GM23338 (cell line): ENCODE measurements around the gene PTPRJ. TPM values are rescaled to one million over a fixed set of nuclear protein-coding genes. Genes with fewer than 3 reads are reported as not detected.

Experiments
- ATAC-seq: fragments of 200-7000 bp; cut with Tn5 transposase; 3 replicates; pipeline ENCODE4 v1.9.1; 2020
- DNase-seq: peaks from one replicate; pipeline ENCODE4 v3.0.0-alpha.2; 2015; ENCODE audit warnings: low spot score
- H2AFZ ChIP-seq: fragments of 200-600 bp; sonication (generic); 2 replicates; pipeline ENCODE4 v1.8.0; 2016; ENCODE audit warnings: antibody characterized with exemption, mild to moderate bottlenecking, moderate library complexity
- H3F3A ChIP-seq: fragments of 200-600 bp; sonication (generic); replicated peaks from 2 replicates; pipeline ENCODE4 v1.8.0; 2017; ENCODE audit warnings: antibody characterized with exemption, mixed run types, low read depth
- H3K27ac ChIP-seq: fragments of 200-600 bp; sonication (generic); 2 replicates; pipeline ENCODE4 v1.6.1; 2016; ENCODE audit warnings: low read depth
- H3K27me3 ChIP-seq: fragments of 200-600 bp; sonication (generic); 2 replicates; pipeline ENCODE4 v1.8.0; 2016; ENCODE audit warnings: mild to moderate bottlenecking, mixed run types, moderate library complexity; ENCODE audit not compliant: insufficient read depth
- H3K36me3 ChIP-seq: fragments of 200-600 bp; sonication (generic); 2 replicates; pipeline ENCODE4 v1.8.0; 2016; ENCODE audit warnings: mild to moderate bottlenecking; ENCODE audit not compliant: insufficient read depth
- H3K4me1 ChIP-seq: fragments of 200-600 bp; sonication (generic); 2 replicates; pipeline ENCODE4 v1.8.0; 2016; ENCODE audit warnings: mild to moderate bottlenecking, moderate library complexity; ENCODE audit not compliant: insufficient read depth
- H3K4me2 ChIP-seq: fragments of 200-600 bp; sonication (generic); 2 replicates; pipeline ENCODE4 v1.7.1; 2017; ENCODE audit warnings: mixed run types
- H3K4me3 ChIP-seq: fragments of 200-600 bp; sonication (generic); 2 replicates; pipeline ENCODE4 v1.6.1; 2016; ENCODE audit warnings: mixed run types
- H3K79me2 ChIP-seq: fragments of 200-600 bp; sonication (generic); replicated peaks from 2 replicates; pipeline ENCODE4 v1.8.0; 2017; ENCODE audit warnings: mild to moderate bottlenecking; ENCODE audit not compliant: insufficient read depth
- H3K9me2 ChIP-seq: fragments of 200-600 bp; sonication (generic); 2 replicates; pipeline ENCODE4 v1.8.0; 2017; ENCODE audit not compliant: insufficient read depth
- H4K20me1 ChIP-seq: fragments of 200-600 bp; sonication (generic); replicated peaks from 2 replicates; pipeline ENCODE4 v1.8.0; 2017; ENCODE audit warnings: mild to moderate bottlenecking; ENCODE audit not compliant: insufficient read depth
- H3K27ac Mint-ChIP-seq: 2 replicates; pipeline ENCODE4 v1.8.0; 2020; ENCODE audit warnings: inconsistent platforms, mild to moderate bottlenecking, moderate library complexity, mixed read lengths
- H3K27me3 Mint-ChIP-seq: 3 replicates; pipeline ENCODE4 v1.8.0; 2022; ENCODE audit warnings: low read depth, mild to moderate bottlenecking, moderate library complexity, mixed read lengths, inconsistent platforms; ENCODE audit not compliant: insufficient read depth, poor library complexity
- H3K36me3 Mint-ChIP-seq: 3 replicates; pipeline ENCODE4 v1.8.0; 2021; ENCODE audit warnings: low read depth, mild to moderate bottlenecking, inconsistent platforms, moderate library complexity, mixed read lengths
- H3K4me1 Mint-ChIP-seq: 3 replicates; pipeline ENCODE4 v1.8.0; 2020; ENCODE audit warnings: mild to moderate bottlenecking, inconsistent platforms, mixed read lengths
- H3K4me3 Mint-ChIP-seq: 3 replicates; pipeline ENCODE4 v1.8.0; 2021; ENCODE audit warnings: moderate library complexity, mild to moderate bottlenecking, inconsistent platforms, mixed read lengths
- H3K9me3 Mint-ChIP-seq: 3 replicates; pipeline ENCODE4 v1.8.0; 2020; ENCODE audit warnings: moderate library complexity, mild to moderate bottlenecking, inconsistent platforms, mixed read lengths
- CREB1 ChIP-seq: fragments of 250-450 bp; sonication (Bioruptor Pico); IDR thresholded peaks from 2 replicates; pipeline ENCODE4 v1.5.0; 2020; ENCODE audit warnings: low read depth, mild to moderate bottlenecking, moderate library complexity
- EZH2phosphoT487 ChIP-seq: fragments of 200-600 bp; sonication (generic); IDR thresholded peaks from one replicate; pipeline ENCODE4 v1.8.1; 2018; ENCODE audit warnings: antibody characterized with exemption; ENCODE audit not compliant: unreplicated experiment
- JUNB ChIP-seq: IDR thresholded peaks from one replicate; pipeline ENCODE4 v1.6.1; 2016; ENCODE audit warnings: antibody characterized with exemption; ENCODE audit not compliant: unreplicated experiment
- NANOG ChIP-seq: IDR thresholded peaks from 2 replicates; pipeline ENCODE4 v1.6.1; 2016; ENCODE audit warnings: antibody characterized with exemption, borderline replicate concordance
- POLR2AphosphoS5 ChIP-seq: IDR thresholded peaks from 2 replicates; pipeline ENCODE4 v1.6.1; 2016; ENCODE audit warnings: antibody characterized with exemption, low read depth
- REST ChIP-seq: IDR thresholded peaks from one replicate; pipeline ENCODE4 v1.6.1; 2018; ENCODE audit warnings: antibody characterized with exemption; ENCODE audit not compliant: unreplicated experiment
- ZNF331 ChIP-seq: fragments of 250-450 bp; sonication (Bioruptor Pico); IDR thresholded peaks from 2 replicates; pipeline ENCODE4 v1.5.0; 2020; ENCODE audit warnings: low read depth, mild to moderate bottlenecking, moderate library complexity
- ZNF462 ChIP-seq: fragments of 250-450 bp; sonication (Bioruptor Pico); IDR thresholded peaks from 2 replicates; pipeline ENCODE4 v1.5.0; 2020; ENCODE audit warnings: mild to moderate bottlenecking, moderate library complexity
- polyA plus RNA-seq: library from polyadenylated mRNA; unstranded; fragments of >200 nt; fragmentation: Nextera tagmentation; extraction: Ambion mirVana; gene quantifications from 2 replicates; pipeline ENCODE4 v1.2.1, GENCODE V29; 2016
- total RNA-seq: library from RNA; depleted of rRNA; stranded (reverse); fragments of >200 nt; shearing (Covaris generic); gene quantifications from 2 replicates; pipeline ENCODE4 v1.2.3, GENCODE V29; 2014

PTPRJ gene
- total and polyA plus RNA-seq, 2 experiments from 2014 or later: 4.2 to 16.0 TPM

DNA sequence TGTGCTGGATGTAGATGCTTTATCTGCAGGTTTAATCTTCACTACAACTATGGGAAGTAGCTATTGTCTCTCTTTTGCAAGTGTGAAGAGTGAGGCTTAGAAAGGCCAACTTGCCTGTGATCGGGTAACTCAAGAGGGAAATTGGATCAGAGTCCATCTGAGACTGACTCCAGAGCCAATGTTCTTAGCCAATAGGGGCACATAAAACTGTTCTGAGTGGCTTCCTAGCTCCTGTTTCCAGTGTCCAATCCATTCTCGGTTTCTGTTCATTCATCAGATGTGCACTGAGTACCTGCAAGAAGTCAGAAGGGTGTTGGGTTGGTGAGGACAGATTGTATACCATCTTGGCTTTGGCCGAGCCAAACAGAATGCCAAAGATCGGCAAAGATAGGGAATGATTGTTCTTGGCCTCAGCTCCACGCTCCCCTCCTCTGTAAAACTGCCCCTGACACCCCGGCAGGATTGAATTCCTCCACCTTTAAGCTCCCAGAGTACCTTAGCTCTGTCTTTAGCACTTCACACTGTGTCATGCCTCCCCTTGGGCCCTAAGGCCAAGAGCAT is 100.0 kb downstream of the PTPRJ start:
- peaks cover 3% of the 10 kb centered on the region; the same call in 1 of the 2 replicates for H3K79me2 ChIP-seq
- Mint-ChIP-seq H3K27ac (no peak overlapping the region), H3K4me3 (no peak overlapping the region), H3K4me1 (peaks cover 13% of the 10 kb centered on the region), H3K9me3 (peaks cover 4% of the 10 kb centered on the region; the same call in 1 of the 3 replicates), H3K36me3 (peaks cover 6% of the 10 kb centered on the region; the same call in 2 of the 3 replicates), H3K27me3 (peaks cover 10% of the 10 kb centered on the region)
- H3K4me1 ChIP-seq: no peaks in the 10 kb centered on the region
- H3F3A ChIP-seq: no peaks in the 10 kb centered on the region
- H3K27me3 ChIP-seq: no peaks in the 10 kb centered on the region
- no peak overlapping the region for H3K27ac ChIP-seq
- no peak for TF ChIP-seq NANOG
- TF ChIP-seq REST: no peak
- no peak for TF ChIP-seq EZH2phosphoT487
- no peak for TF ChIP-seq POLR2AphosphoS5
- TF ChIP-seq ZNF462 (CRISPR knock-in tag): no peak
- no peak for TF ChIP-seq JUNB
- no peak for TF ChIP-seq ZNF331 (CRISPR knock-in tag)
- TF ChIP-seq CREB1 (CRISPR knock-in tag): no peak
- H3K36me3 ChIP-seq: no peaks in the 10 kb centered on the region
- no peak overlapping the region for H3K4me2 ChIP-seq
- ATAC-seq (no peak), DNase-seq (no peak)
- 0 out of 2 replicates have a peak, but pooled peaks cover 6% of the 10 kb centered on the region for H3K9me2 ChIP-seq
- H2AFZ ChIP-seq: no peak overlapping the region
- no peak overlapping the region for H3K4me3 ChIP-seq
- no peaks in the 10 kb centered on the region; the same call in 1 of the 2 replicates for H4K20me1 ChIP-seq
